Neural progenitor cell (in vitro differentiated cells): Measurements from ENCODE around the gene CNOT4. TPM values are rescaled to one million over a fixed set of nuclear protein-coding genes. Genes with fewer than 3 reads are reported as not detected.

Experiments
- DNase-seq: peaks from one replicate; pipeline ENCODE4 v3.0.0-alpha.2; 2016; ENCODE audit warnings: low spot score
- H2AFZ ChIP-seq: fragments of 200-600 bp; sonication (generic); replicated peaks from 2 replicates; pipeline ENCODE4 v1.6.1; 2016; ENCODE audit warnings: antibody characterized with exemption
- H3F3A ChIP-seq: fragments of 200-600 bp; sonication (generic); 2 replicates; pipeline ENCODE4 v1.6.1; 2016; ENCODE audit warnings: antibody characterized with exemption, low read depth
- H3K27ac ChIP-seq: fragments of 200-600 bp; sonication (generic); 2 replicates; pipeline ENCODE4 v1.5.1; 2016; ENCODE audit warnings: mild to moderate bottlenecking
- H3K27me3 ChIP-seq: fragments of 200-600 bp; sonication (generic); 2 replicates; pipeline ENCODE4 v1.6.1; 2016; ENCODE audit warnings: mild to moderate bottlenecking, moderate library complexity
- H3K36me3 ChIP-seq: fragments of 200-600 bp; sonication (generic); 2 replicates; pipeline ENCODE4 v1.5.1; 2016
- H3K4me1 ChIP-seq: fragments of 200-600 bp; sonication (generic); 2 replicates; pipeline ENCODE4 v1.6.1; 2016; ENCODE audit warnings: mixed run types
- H3K4me2 ChIP-seq: fragments of 200-600 bp; sonication (generic); 2 replicates; pipeline ENCODE4 v1.6.1; 2016
- H3K4me3 ChIP-seq: fragments of 200-600 bp; sonication (generic); 2 replicates; pipeline ENCODE4 v1.5.1; 2016
- H3K79me2 ChIP-seq: fragments of 200-600 bp; sonication (generic); 2 replicates; pipeline ENCODE4 v1.6.1; 2016; ENCODE audit warnings: low read depth
- H3K9ac ChIP-seq: fragments of 200-600 bp; sonication (generic); 2 replicates; pipeline ENCODE4 v1.6.1; 2016
- H3K9me3 ChIP-seq: fragments of 200-600 bp; sonication (generic); 2 replicates; pipeline ENCODE4 v1.5.1; 2016; ENCODE audit warnings: low read depth
- H4K20me1 ChIP-seq: fragments of 200-600 bp; sonication (generic); 2 replicates; pipeline ENCODE4 v1.6.1; 2016; ENCODE audit warnings: low read depth
- H3K27ac Mint-ChIP-seq: 3 replicates; pipeline ENCODE4 v1.8.0; 2021; ENCODE audit warnings: mixed read lengths
- H3K27me3 Mint-ChIP-seq: 2 replicates; pipeline ENCODE4 v1.8.0; 2022; ENCODE audit warnings: low read depth, mild to moderate bottlenecking, inconsistent platforms, moderate library complexity, mixed read lengths; ENCODE audit not compliant: insufficient read depth
- H3K36me3 Mint-ChIP-seq: 3 replicates; pipeline ENCODE4 v1.8.0; 2021; ENCODE audit warnings: mixed read lengths
- H3K4me1 Mint-ChIP-seq: 3 replicates; pipeline ENCODE4 v1.8.0; 2021; ENCODE audit warnings: mixed read lengths
- H3K4me3 Mint-ChIP-seq: 3 replicates; pipeline ENCODE4 v1.8.0; 2021; ENCODE audit warnings: mild to moderate bottlenecking, moderate library complexity, mixed read lengths
- H3K9me3 Mint-ChIP-seq: 3 replicates; pipeline ENCODE4 v1.8.0; 2020; ENCODE audit warnings: mixed read lengths
- CTCF ChIP-seq: fragments of 200-600 bp; sonication (generic); IDR thresholded peaks from 2 replicates; pipeline ENCODE4 v1.5.1; 2017; ENCODE audit warnings: antibody characterized with exemption, mild to moderate bottlenecking
- EZH2 ChIP-seq: fragments of 200-600 bp; sonication (generic); IDR thresholded peaks from 2 replicates; pipeline ENCODE4 v1.6.1; 2017; ENCODE audit warnings: antibody characterized with exemption, mild to moderate bottlenecking, moderate library complexity
- EZH2phosphoT487 ChIP-seq: fragments of 200-600 bp; sonication (generic); IDR thresholded peaks from 2 replicates; pipeline ENCODE4 v1.6.1; 2017; ENCODE audit warnings: antibody characterized with exemption
- total RNA-seq: library from RNA; depleted of rRNA; stranded (reverse); fragments of >200 nt; gene quantifications from 2 replicates; pipeline ENCODE4 v1.2.3, GENCODE V29; 2015; ENCODE audit warnings: low replicate concordance

CNOT4 gene
- total RNA-seq, 1 donor from 2014 or later = 21.4 TPM

GRCh38 chr7:135313971-135314370 lies 195.9 kb downstream of the CNOT4 start:
- Histone ChIP-seq H3K36me3 (no peaks in the 10 kb centered on the region), H3K4me3 (no peak overlapping the region), H4K20me1 (no peaks in the 10 kb centered on the region), H3K9ac (no peak overlapping the region), H3K4me2 (no peak overlapping the region), H3K27me3 (no peaks in the 10 kb centered on the region), H3K4me1 (peaks cover 10% of the 10 kb centered on the region), H3K27ac (no peak overlapping the region), H3F3A (no peaks in the 10 kb centered on the region), H3K79me2 (no peaks in the 10 kb centered on the region), H3K9me3 (no peaks in the 10 kb centered on the region), H2AFZ (no peak overlapping the region)
- H3K4me3 Mint-ChIP-seq = no peak overlapping the region
- no peak for DNase-seq
- H3K27ac Mint-ChIP-seq = no peak overlapping the region
- no peaks in the 10 kb centered on the region for H3K36me3 Mint-ChIP-seq
- peaks cover 7% of the 10 kb centered on the region for H3K4me1 Mint-ChIP-seq
- TF ChIP-seq EZH2phosphoT487 = no peak
- TF ChIP-seq CTCF = no peak
- TF ChIP-seq EZH2 = no peak
- H3K27me3 Mint-ChIP-seq = no peaks in the 10 kb centered on the region
- H3K9me3 Mint-ChIP-seq = no peaks in the 10 kb centered on the region

Other genes starting within 250 kb of the CNOT4 start
- gene NUP205, start 47.8 kb upstream of the CNOT4 start, total RNA-seq = 158 and 183 TPM in 2 replicates
- gene STMP1, start 152.4 kb upstream of the CNOT4 start, total RNA-seq = 26.4 and 30.4 TPM in 2 replicates
- 0.28 and 1.9 TPM in 2 replicates for gene SLC13A4, start 218.1 kb upstream of the CNOT4 start, total RNA-seq
- gene FAM180A, start 238.7 kb upstream of the CNOT4 start, total RNA-seq = not detected in 2 replicates